DMS79 (cell line): Measurements from ENCODE around the gene CASZ1.
A peak's percentile ranks its signal among the peaks of the same experiment; 100 is the strongest.

Source experiments
- DNase-seq: peaks from one replicate; lab custom pipeline; 2025; lab: John Stamatoyannopoulos, UW

The CASZ1 gene

DNA sequence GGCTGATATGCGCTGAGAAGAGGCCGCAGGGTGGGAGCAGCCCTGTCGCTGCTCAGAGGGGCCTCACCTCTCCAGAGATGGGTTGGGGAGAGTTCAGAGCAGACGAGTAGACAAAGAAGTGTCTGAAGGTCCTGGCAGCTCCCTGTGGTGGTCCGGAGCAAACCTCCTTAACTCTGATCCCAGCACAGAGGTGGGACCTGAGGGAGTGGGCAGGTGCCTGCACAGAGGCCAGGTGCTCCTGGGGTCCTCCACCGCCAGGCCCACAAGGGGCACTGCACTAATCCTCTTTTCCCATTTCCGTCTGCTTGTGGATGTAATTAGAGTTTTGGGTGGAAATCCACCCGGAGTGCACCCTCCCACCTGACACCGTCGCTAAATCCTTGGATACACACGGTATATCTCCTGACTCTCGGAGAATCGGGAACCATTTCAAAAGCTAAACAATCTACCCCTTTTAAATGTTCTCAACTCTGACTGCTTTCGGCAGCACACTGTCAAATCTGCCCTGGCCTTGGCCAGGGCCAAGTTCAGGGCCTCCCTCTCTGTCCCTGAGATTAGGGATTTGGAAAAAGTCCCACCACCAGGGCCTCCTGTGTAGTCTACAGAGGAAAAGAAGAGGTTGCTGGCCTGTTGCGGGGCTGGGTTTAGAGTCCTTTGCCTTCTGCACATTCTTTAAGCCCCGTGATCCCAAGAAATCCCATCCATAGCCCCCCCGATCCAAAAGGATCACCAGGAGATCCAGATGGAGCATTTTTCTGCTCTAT is 22.4 kb downstream of the CASZ1 start:
- DNase-seq, result no peak

DNA sequence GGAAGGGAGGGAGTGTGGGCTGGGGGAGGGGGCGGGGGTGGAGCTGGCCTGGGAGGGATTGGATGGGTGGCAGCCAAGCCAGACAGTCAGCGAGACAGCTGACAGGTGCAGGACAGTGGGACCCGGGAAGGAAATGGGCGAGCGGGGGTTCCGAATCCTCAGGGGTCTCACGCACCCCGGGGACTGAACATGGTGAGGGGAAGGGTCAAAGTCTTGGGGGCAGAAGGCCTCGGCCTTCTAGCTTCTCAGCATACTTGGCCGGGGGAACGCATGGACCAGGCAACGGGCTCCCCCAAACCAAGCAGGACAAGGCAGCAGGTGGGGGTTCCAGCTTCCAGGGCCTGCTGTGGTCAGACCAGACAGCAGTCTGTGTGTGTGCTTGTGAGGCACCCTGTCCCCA is 23.1 kb downstream of the CASZ1 start:
- DNase-seq, result no peak

DNA sequence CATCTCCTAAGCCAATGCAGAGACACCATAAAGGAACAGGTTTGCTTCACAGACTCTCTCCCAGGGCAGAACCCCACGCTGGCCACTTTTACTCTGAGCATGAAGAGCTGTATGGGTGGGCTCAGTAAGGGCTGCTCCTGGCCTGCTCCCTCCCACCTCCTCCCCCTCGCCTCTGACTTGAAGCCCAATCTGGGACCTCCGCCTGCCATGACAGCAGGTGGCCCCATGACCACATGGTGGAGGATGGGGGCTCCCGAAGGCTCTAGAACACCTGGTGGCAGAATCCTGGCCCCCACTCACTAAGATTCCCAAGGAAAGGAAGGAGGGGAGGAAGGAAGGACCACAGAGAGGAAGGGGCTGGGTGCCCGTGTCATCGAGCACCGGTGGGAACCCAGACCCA is 23.7 kb downstream of the CASZ1 start:
- DNase-seq, result no peak

DNA sequence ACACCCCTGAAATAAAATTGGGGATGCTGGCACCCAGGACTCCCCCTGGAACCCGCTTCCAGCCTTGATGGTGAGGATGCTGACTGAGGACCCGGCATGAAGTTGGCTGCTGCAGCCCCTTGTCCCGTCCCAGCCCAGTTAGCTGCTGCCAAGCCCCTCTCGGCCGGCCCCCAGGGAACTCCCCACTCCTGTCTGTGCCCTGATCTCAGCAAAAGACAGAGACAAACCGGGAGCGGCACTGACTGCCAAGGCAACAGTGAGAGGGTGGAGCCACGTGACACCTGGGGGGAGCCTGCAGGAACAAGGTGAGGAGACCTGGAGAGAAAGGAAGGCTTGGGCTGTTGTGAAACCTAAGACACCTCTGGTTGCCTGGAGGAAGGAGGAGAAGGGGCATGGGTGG is 24.7 kb downstream of the CASZ1 start:
- no peak for DNase-seq

DNA sequence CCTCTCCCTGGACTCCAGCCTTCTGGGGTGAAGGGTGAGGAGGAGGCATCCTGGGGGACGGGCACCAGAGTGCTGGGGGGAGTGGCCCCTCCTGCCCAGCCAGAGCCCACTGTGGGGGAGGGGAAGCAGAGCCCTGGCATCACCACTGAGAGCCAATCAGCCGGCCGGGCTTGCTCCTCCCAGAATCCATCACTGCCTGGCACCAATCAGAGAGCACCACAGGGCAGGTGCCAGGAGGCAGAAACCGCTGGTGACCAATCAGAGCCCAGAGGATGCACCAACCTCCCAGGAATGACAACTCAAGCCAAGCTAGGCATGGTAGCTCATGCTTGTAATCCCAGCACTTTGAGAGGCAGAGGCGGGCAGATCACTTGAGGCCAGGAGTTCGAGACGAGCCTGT is 27.9 kb downstream of the CASZ1 start:
- no peak for DNase-seq

DNA sequence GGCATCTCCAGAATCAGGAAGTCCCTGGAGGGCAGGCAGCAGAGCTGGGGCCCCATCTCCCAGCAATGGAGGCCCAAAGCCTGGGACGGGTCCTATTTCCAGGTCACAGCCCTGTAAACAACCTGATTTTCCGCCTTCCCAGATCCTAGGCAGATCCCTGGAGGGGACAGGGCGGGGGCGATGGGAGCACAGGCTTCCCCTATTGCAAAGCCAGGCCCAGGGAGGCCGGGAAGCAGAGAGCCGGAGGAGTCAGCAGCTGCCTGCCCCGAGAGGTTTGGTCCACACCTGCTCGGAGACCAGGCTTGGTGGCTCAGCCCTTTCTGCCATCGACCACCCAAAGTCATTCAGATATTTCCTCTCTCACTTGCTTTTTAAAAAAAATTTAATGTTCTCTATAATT is 29.2 kb downstream of the CASZ1 start:
- no peak for DNase-seq

DNA sequence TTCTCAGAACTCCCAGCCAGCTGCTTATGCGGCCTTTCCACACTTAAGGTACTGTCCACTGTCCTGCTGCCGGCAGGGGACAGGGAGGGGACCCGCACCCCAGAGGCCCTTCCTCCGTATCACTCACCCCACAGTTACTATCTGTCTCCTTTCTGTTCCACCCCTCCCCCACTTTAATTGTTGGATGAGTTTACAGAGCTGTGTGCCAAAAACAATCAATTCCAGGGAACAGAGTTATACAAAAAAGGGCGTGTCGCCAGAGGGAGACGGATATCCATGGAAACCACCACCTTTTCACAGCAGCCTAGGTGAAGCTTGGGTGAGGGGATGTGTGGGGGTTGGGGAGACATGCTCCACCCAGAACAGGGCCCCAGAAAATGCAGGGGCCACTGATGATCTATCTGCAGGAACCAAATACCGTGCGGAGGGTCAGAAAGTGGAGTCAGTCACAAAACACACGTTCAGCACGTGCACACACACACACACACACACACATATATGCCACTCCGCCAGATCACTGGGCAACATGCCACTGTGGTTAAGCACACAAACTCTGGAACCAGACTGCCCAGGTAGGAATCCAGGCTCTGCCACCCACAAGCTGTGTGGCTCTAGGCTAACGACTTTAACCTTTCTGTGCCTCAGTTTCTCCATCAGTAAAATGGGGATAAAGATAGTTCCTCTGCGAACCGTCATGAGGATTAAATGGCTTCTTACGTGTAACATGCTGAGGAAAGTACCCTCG is 30.5 kb downstream of the CASZ1 start:
- peak; percentile 88 for DNase-seq

DNA sequence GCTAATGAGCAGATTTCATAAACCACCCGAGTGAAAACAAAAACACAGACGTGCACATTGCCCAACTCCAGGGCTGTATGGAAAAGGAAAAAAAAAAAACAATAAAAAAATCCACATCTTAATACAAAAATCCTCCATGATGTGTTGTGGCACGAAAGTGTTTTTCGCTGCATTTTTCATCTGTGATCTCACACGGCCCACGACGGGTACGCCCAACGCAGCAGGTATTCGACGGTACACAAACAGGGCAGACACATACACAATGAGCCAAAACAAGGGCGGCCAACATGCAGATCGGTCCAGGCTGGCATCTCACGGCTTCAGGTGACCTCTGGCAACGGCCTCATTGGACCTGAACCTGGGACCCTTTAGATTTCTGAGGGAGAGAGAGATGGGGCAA is 31.1 kb downstream of the CASZ1 start:
- DNase-seq, result no peak

DNA sequence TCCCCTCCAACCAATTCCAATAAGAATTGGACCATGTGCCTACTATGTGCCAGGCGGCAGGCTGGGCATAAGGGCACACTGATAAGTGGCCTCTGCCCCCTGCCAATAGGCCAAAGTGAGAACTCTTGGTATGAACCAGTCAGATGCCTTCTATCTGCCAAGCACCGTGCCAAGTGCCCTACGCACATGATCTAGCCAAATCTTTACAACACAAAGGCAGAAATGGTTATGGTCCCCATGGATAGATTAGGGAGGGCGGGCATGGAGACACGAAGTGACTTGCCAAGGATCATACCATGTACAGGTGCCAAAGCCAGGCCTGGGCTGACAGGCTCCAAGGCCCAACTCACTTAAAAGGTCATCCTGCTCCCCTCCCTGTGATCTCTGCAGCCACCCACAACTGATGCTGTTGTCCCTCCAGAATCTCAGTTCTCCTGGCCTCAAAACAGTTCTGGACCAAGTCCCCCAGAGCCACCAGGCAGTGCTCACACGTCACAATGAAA is 32.1 kb downstream of the CASZ1 start:
- no peak for DNase-seq

DNA sequence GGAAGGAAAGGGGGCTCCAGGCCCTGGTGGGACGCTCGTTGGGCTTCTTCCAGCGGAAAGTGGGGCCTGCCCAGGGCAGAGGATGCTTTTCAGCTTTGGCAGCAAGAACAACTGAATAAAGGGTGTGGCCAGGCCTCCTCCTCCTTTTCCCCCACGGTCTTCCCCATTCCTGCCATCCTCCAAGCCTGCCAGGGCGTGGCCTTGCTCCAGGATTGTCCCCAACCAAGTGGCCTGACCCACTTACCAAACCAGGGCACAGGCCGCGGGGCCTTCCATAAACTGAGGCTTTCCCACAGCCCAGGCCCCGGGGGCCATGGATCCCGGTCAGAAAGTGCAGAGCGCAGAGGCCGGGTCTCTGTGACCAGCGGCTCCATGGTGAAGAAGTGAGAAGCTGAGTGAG is 33.6 kb downstream of the CASZ1 start:
- no peak for DNase-seq

DNA sequence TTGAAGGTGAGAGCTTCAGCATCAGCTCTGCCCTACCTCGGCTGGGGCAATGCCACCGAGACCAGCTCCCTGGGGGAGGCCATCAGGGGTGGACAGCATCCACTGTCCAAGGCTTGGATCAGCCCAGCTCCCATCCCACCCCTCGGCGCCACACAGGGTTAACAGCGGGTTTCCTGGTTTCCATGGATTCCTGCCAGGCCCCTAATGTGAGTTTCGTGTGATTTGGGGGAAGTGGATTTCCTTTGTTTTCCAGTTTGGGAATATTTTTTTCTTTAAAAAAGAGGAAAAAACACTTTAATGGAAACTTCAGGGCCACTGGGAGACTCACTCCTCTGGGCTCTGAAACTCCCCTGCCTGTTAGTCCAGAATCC is 34.3 kb downstream of the CASZ1 start:
- no peak for DNase-seq

DNA sequence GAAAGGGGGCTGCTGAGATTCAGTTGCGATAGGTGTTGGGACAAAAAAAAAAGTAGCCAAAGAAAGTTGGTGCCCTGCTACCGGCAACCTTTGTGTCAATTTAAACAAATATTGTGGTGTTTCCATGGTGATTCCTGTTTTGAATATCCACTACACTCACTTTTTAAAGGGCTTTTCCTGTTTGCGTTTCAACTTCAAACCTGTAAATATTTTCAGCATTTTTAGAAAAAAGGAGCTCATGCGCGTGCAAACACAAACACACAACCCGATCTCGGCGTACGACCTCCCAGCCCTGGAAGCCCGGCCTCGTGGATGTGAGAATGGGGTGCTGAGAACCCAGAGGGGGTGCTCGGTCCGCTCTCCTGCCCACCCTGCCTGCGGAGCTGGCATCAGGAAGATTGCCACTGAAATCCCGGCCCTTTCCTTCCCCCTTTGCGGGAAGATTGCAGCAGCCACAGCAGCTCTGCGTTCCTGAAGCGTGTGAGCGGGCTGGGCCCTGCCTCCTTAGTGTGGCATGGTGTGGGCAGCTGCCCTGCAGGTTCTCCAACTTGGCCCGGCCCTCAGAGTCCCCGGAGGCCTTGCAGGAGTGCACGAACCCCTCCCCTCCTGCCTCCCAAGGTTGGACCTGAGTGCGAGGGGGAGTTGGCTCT is 34.8 kb downstream of the CASZ1 start:
- no peak for DNase-seq

DNA sequence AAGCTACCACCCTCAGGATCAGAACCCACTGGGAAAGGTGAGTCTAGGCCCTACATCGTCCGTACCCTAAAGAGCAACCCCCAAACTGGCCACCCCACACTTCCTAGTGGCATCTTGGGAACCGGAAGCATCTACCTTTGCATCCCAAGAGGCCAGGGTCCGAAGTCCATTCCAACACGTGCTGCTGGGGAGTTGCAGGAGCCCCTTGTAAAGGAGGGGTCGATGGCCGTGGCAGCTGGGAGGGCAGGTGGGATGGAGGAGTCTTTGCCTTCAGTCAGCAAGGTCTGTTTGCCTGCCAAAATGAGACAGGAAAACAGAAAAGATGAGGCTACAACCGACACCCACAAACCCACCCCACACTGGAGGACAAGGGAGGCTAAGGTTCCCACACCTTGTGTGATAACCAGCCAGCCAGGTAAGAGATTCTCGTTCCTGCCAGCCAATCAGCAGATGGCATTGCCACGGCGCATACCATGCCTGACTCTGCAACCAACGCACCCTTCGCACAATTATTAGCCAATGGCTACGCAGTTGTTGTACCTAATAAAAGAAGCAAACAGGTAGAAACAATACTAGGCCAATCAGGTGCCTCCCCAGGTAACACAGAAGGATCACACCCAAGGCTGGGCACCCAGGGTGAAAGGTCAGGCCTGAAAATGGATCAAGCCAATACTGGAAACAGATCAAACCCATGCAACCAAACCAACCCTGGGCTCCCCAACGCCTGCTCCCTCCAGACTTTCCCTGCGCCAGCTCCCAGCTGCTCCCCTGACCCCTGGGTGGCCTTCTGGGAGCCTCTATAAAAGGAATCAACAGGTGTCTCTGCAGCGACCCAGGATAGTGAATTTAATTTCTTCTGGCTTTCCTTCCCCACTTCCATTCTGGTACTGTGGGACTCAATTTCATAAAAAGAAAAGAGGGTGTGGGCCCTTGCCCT is 35.6 kb downstream of the CASZ1 start:
- no peak for DNase-seq

DNA sequence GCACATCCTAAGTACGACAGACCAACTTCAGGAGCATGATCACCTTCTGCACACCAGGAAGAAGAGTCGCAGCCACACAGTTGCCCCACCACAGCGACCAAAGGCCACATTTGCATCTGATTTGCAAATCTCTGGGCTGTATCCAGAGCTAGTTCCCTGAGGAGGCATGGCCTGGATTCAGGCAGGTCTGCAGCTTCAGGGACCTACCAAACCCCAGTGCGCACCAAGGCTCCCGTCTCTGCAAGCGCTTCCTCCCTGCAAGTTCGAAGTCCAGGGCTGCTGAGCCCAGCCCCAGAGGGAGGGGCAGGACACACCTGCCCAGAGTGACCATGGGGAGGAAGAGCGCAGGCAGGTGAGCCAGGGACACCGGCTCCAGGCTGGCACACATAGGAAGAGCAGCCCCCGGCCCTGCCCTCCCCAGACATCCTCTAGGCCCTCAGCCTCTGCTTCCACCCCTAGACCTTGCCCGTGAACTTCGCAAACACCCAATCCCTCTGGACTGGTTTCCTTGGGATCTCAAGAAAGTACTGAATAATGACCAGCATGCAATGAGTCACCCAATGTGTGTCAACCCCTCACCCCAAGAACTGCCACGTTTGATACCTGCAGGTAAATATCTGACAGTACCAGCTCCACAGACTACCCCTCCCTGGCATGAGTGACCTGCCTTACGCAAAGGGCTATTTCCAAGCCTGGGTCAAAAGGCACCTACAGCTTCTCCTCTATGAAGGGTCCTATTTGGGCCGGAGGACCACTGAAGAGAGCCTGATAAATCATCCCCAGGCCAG is 36.8 kb downstream of the CASZ1 start:
- no peak for DNase-seq

DNA sequence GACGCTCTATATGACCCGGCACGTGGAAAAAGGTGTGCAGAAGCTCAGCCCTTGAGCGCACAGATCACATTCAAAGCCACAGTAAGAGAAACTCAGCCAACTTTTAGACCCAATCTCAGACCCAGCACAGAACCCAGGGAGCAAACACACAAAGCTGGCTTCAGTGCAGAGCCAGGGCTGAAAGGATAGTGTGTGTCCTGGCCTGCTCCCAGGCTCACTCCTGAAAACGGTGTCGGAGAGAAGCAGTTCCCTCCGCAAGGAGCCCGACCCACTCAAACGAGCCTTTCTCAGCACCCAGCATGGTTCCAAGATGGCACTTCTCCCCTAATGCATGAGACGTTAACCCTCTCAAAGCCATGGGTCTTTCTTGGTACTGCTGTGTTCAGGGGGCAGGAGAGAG is 39.6 kb downstream of the CASZ1 start:
- no peak for DNase-seq

DNA sequence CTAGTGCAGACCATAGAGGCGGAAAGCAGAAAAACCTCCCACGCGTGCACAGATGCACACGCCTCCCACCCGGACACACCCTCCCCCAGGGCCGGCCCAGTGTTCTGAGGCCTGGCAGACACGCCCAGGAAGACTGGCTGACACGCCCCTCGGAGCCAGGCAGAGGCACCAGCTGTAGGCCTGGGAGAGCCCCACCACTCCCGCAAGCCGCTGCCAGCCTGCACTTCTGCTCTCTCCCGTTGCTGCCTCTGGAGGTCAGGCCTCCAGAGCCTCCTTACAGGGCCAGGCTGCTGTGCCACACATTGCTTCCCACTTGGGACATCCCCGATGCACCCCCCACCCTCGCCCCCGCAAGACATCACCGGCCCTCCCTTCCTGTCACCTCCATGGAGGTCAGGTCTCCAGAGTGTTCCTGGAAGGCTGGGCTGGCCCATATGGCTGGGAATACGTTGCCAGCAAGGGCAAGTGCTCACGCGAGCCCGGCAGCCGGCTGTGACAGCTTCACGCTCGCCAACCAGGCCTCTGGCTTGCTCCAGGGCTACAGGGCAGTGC is 40.4 kb downstream of the CASZ1 start:
- DNase-seq, result no peak

DNA sequence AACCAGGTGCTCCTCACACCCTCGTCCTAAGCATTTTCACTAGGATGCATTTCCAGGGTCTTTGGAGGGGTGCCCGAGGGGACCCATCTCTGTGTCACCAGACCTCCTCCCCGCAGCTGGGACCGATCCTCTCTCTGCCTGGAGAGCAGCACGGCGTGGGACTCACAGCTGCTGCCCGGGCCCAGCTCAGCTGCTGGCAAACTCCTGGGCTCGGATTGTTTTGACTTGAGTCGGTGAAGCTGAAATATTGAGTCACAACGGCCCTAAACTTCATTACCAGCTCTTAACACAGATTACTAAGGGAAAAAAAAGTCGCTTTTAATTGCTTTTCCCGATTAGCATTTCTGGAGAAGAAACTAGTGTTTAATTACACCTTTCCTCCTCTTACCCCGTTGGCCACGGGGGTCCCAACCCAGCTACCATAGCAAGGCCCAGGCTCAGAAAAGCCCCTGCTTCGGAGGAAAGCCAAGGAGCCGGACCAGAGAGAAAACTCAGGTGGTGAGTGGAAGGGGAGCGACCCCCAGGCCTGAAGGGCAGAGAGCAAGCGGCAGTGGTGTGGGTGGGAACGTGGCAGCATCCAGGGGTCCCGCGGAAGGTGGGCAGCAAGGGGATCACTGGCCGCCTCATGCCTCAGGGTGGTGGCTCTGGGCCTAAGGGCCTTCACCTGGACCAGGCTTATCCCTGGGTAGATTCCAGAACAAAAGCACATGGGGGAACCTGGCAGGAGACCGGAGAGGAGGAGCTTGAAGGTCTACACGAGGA is 41.7 kb downstream of the CASZ1 start:
- DNase-seq, result no peak

DNA sequence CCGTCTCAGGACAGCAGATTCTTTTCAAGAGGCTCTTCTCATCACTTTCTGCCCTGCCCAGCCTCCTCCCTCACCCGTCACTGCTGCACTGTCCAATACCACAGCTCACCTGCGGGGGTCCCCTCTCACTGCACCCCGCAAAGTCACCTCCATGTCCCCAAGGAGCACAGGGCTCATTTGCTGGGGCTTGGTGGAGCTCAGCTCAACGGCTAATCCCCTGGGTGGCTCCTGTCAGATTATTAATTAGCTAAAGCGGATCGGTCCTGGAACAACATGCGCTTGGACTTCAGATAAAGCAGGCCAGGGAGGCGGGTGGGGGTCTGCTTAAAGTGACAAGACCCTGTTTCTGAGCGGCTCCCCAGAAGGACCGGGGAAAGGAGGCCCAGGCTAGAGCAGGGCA is 43.1 kb downstream of the CASZ1 start:
- no peak for DNase-seq

DNA sequence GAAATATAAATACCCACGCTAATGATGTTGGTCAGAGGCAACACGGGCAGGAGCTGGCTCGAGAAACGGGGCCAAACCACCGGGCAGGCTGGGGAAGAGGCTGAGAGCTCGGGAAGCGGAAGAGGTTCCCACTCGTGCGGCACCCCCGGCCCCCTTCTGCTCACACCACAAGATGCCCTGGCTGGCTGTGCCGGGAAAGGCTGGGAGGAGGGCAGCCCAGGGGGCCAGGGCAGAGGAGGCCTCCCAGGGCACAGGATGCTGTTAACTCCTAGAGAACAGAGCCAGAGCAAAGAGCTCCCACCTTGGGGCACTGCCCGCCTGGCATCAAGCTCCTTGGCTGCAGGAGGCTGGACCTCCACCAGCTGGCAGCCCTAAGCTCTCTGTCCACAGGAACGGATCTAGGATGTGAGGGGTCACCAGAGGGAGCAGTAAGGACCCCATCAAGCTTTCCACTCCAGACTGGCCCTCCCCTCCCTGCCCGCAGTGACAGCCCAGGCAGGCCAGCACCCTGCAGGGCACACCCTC is 44.8 kb downstream of the CASZ1 start:
- no peak for DNase-seq

DNA sequence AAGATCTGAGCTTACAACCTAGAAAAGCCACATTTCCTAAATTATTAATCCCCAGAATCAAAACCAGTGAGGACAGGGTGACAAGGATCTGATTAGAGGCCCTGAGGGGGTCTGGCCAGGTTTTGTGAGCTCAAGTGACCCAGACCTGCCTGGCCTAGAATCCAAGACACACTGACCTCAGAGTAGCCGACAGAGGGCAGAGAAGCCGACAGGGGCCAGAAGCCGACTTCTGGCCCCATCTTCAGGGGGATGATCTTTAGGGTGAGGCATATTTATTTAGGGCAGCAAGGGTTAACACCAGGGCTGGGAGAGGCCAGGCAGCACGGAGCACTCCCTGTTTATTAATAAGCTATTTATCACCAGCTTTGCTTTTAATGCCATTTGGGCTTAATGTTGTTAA is 45.3 kb downstream of the CASZ1 start:
- no peak for DNase-seq
